ENCODE data around the gene PPP1R14C.

- TF ChIP-seq, protein P1, sequence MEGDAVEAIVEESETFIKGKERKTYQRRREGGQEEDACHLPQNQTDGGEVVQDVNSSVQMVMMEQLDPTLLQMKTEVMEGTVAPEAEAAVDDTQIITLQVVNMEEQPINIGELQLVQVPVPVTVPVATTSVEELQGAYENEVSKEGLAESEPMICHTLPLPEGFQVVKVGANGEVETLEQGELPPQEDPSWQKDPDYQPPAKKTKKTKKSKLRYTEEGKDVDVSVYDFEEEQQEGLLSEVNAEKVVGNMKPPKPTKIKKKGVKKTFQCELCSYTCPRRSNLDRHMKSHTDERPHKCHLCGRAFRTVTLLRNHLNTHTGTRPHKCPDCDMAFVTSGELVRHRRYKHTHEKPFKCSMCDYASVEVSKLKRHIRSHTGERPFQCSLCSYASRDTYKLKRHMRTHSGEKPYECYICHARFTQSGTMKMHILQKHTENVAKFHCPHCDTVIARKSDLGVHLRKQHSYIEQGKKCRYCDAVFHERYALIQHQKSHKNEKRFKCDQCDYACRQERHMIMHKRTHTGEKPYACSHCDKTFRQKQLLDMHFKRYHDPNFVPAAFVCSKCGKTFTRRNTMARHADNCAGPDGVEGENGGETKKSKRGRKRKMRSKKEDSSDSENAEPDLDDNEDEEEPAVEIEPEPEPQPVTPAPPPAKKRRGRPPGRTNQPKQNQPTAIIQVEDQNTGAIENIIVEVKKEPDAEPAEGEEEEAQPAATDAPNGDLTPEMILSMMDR (optimal IDR thresholded peaks at IDR 0.05 in 1 of 3, IDR thresholded peaks at IDR 0.05 in 1 of 3, conservative IDR thresholded peaks at IDR 0.05 in 1 of 3; ENCODE audit: extremely low read depth in 1 of 3, insufficient read depth in 2 of 3, low read length in 3 of 3), result no peak
- TF ChIP-seq EZH2 (IDR thresholded peaks at IDR 0.05; ENCODE audit: low read length), result no peak
Observed at GRCh38 chr6:150235218-150235617, 92.4 kb downstream of the PPP1R14C start.

All from keratinocyte (primary cell).